ENCODE results near the gene EYS. TPM values are rescaled to one million over a fixed set of nuclear protein-coding genes. Genes with fewer than 3 reads are reported as not detected.

EYS gene
- total RNA-seq, 1 experiment from 2014 or later: not detected

DNA sequence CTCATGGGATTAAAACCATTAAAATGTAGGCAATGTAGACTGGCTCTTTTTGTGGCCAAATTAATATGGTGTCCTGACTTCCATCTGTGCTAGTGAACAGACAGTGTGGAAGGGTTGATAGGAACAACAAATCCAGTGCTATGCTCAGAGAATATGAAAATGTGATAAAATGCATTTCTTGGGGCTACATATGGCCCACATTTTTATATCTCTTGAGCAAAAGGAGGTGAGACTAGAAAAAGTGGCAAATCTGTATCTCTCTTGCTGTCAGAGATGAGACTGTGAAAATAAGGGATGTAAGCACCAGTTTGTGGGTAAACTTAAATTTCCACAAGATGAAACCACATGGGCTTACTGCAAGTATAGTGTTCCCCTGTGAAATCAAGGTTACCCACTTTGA lies 1909.3 kb downstream of the EYS start:
- ChIA-PET CTCF (interaction anchor here (1.4 kb wide), 1 partner anchor 9 kb away, joined by 3 read pairs; no protein-coding TSS in a partner anchor), POLR2A (no interaction called here), RAD21 (ENCODE audit: low non-redundant PET in 1 of 2, low total read pairs in 2 of 2, uncharacterized antibody in 2 of 2, unreplicated experiment in 2 of 2) (no interaction called here)
- Histone ChIP-seq H3K9me2 (ENCODE audit: insufficient read depth) (no peaks in the 10 kb centered on the region), H3K9ac (ENCODE audit: low read length) (no peak overlapping the region), H3K4me2 (ENCODE audit: low read length) (no peak overlapping the region), H3K27me3 (ENCODE audit: insufficient read depth, low read length) (peaks cover 7% of the 10 kb centered on the region), H4K20me1 (ENCODE audit: insufficient read depth) (no peaks in the 10 kb centered on the region), H3K27ac (ENCODE audit: low read depth, low read length) (no peak overlapping the region), H3K9me3 (ENCODE audit: control insufficient read depth in 1 of 2, insufficient read depth in 1 of 2, low read depth in 1 of 2, low read length in 2 of 2) (no peaks in the 10 kb centered on the region), H2AFZ (ENCODE audit: low read depth, low read length, poor library complexity, severe bottlenecking) (no peak overlapping the region), H3K36me3 (ENCODE audit: control insufficient read depth in 1 of 2, insufficient read depth in 2 of 2, low read length in 2 of 2) (no peaks in the 10 kb centered on the region), H3K4me3 (replicated peaks in 1 of 2; ENCODE audit: low read depth in 1 of 2, low read length in 2 of 2) (no peak overlapping the region), H3K4me1 (ENCODE audit: control insufficient read depth in 1 of 2, insufficient read depth in 2 of 2, low read length in 2 of 2) (no peaks in the 10 kb centered on the region), H3K79me2 (ENCODE audit: insufficient read depth, low read length) (no peaks in the 10 kb centered on the region)
- ATAC-seq (no peak), DNase-seq (ENCODE audit: low read depth, low spot score) (no peak)
- TF ChIP-seq POLR2AphosphoS5 (IDR thresholded peaks at IDR 0.05; ENCODE audit: low read depth, low read length): no peak
- BruUV-seq (replicated peaks): no TSS peak
- intact Hi-C loops (cut with micrococcal nuclease): no loop called here

DNA sequence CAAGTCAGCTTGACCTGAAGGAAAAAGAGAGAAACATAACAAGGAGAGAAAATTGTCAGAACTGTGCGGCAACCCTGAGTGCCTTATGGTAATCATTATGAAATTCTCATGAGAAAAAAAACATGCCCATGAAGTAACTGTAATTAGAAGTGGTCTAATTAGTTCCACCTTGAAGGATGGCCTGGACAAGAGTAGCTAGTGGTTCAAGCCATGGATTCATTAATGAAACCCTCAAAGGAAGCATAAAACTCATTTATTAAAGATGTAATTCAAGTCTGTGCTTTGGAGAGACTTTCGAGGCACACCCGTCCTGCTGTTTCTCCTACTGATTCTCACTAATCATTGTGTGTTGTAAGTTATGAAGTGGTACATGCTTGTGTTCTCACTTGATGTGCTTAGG lies 1911.2 kb downstream of the EYS start:
- RAD21 ChIA-PET (ENCODE audit: low non-redundant PET in 1 of 2, low total read pairs in 2 of 2, uncharacterized antibody in 2 of 2, unreplicated experiment in 2 of 2): no interaction called here
- TF ChIP-seq RAD21 (IDR thresholded peaks at IDR 0.05; ENCODE audit: low read depth) (no peak), TCF7L2 (IDR thresholded peaks at IDR 0.05; ENCODE audit: borderline replicate concordance, extremely low read depth, insufficient read depth, insufficient read length) (no peak), JUND (IDR thresholded peaks at IDR 0.05) (no peak), FOSL1 (IDR thresholded peaks at IDR 0.05; ENCODE audit: low read depth) (no peak), REST (IDR thresholded peaks at IDR 0.05; ENCODE audit: low read depth) (no peak), ZFX (IDR thresholded peaks at IDR 0.05) (no peak), CTCF (IDR thresholded peaks at IDR 0.05 in 2 of 3, conservative IDR thresholded peaks at IDR 0.05 in 1 of 3; ENCODE audit: borderline replicate concordance in 1 of 3, insufficient read depth in 1 of 3, low read depth in 2 of 3, low read length in 2 of 3) (no peak), POLR2AphosphoS5 (IDR thresholded peaks at IDR 0.05; ENCODE audit: low read depth, low read length) (no peak), SIN3A (IDR thresholded peaks at IDR 0.05; ENCODE audit: low read depth) (no peak), YY1 (IDR thresholded peaks at IDR 0.05; ENCODE audit: extremely low read depth, insufficient replicate concordance, low read depth, low read length) (no peak)
- TF ChIP-seq, protein P1, sequence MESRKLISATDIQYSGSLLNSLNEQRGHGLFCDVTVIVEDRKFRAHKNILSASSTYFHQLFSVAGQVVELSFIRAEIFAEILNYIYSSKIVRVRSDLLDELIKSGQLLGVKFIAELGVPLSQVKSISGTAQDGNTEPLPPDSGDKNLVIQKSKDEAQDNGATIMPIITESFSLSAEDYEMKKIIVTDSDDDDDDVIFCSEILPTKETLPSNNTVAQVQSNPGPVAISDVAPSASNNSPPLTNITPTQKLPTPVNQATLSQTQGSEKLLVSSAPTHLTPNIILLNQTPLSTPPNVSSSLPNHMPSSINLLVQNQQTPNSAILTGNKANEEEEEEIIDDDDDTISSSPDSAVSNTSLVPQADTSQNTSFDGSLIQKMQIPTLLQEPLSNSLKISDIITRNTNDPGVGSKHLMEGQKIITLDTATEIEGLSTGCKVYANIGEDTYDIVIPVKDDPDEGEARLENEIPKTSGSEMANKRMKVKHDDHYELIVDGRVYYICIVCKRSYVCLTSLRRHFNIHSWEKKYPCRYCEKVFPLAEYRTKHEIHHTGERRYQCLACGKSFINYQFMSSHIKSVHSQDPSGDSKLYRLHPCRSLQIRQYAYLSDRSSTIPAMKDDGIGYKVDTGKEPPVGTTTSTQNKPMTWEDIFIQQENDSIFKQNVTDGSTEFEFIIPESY (IDR thresholded peaks at IDR 0.05; ENCODE audit: extremely low read depth, insufficient replicate concordance, low read length): no peak
- H3K9me2 ChIP-seq (ENCODE audit: insufficient read depth): no peaks in the 10 kb centered on the region
- H3K36me3 ChIP-seq (ENCODE audit: control insufficient read depth in 1 of 2, insufficient read depth in 2 of 2, low read length in 2 of 2): no peaks in the 10 kb centered on the region
- H3K9ac ChIP-seq (ENCODE audit: low read length): no peak overlapping the region
- no peak overlapping the region for H3K4me2 ChIP-seq (ENCODE audit: low read length)
- CTCF ChIA-PET: no interaction called here
- no peak overlapping the region for H2AFZ ChIP-seq (ENCODE audit: low read depth, low read length, poor library complexity, severe bottlenecking)
- POLR2A ChIA-PET: no interaction called here
- DNase-seq (ENCODE audit: low read depth, low spot score) (no peak), ATAC-seq (no peak)
- peaks cover 7% of the 10 kb centered on the region for H3K27me3 ChIP-seq (ENCODE audit: insufficient read depth, low read length)
- H3K27ac ChIP-seq (ENCODE audit: low read depth, low read length): no peak overlapping the region
- BruUV-seq (replicated peaks): no TSS peak
- no peaks in the 10 kb centered on the region for H3K79me2 ChIP-seq (ENCODE audit: insufficient read depth, low read length)
- H3K4me3 ChIP-seq (replicated peaks in 1 of 2; ENCODE audit: low read depth in 1 of 2, low read length in 2 of 2): no peak overlapping the region
- H3K4me1 ChIP-seq (ENCODE audit: control insufficient read depth in 1 of 2, insufficient read depth in 2 of 2, low read length in 2 of 2): no peaks in the 10 kb centered on the region
- no peaks in the 10 kb centered on the region for H3K9me3 ChIP-seq (ENCODE audit: control insufficient read depth in 1 of 2, insufficient read depth in 1 of 2, low read depth in 1 of 2, low read length in 2 of 2)
- intact Hi-C loops (cut with micrococcal nuclease): no loop called here
- no peaks in the 10 kb centered on the region for H4K20me1 ChIP-seq (ENCODE audit: insufficient read depth)
